Glomerular visceral epithelial cell (primary cell): Measurements from ENCODE around the gene CHD8.
"Not testable (repeated sequence)": the region's sequence is repeated elsewhere in the genome, so short reads cannot be mapped to it uniquely, and the experiment has no call there.

Source experiments
- DNase-seq: peaks from one replicate; pipeline ENCODE4 v3.0.0-alpha.2; 2016; ENCODE audit errors: extremely low spot score

Gene CHD8

DNA sequence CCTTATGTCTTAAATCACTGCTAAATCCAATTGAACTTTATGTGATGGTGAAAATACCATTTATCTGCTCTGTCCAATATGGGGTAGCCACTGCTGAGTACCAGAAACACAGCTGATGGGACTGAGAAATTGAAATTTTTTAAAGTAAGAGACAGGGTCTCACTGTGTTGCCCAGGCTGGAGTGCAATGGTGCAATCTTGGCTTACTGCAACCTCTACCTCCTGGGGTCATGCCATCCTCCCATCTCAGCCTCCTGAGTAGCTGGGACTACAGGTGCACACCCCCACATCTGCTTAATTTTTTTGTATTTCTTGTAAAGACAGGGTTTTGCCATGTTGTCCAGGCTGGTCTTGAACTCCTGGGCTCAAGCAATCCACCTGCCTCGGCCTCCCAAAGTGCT is 83.1 kb downstream of the CHD8 start:
- not testable (repeated sequence) for DNase-seq

DNA sequence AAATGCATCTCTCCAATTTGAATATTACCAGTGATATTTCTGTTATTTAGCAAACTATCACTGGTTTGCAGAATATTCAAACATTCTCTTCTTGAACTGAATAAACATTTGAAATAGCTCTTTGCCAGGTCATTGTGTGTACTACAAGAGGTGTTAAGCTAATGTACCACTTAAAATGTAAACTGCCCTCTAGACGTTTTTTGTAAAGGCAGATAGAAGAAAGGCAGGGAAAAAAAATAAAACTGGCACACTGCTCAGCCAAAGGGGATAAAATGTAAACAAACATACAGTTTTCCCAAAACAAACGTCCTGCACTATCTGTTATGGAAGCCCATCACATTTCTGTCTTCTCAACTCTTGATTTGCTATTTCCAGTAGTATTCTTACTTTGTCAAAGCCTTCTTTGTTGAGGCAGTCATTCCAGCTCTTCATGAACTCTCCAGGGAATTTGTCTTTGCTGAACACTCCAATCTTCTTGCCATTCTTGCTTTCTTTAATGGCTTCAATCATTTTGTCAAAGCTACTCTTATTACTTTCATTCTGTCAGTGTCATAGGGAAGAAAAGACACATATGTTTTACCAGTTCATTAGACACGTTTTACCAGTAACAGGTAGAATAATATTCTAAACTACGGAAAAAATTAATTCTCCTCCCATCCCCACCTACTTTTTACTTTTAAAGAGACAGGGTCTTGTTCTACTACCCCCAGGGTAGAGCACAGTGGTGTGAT is 85.8 kb downstream of the CHD8 start:
- no peak for DNase-seq

DNA sequence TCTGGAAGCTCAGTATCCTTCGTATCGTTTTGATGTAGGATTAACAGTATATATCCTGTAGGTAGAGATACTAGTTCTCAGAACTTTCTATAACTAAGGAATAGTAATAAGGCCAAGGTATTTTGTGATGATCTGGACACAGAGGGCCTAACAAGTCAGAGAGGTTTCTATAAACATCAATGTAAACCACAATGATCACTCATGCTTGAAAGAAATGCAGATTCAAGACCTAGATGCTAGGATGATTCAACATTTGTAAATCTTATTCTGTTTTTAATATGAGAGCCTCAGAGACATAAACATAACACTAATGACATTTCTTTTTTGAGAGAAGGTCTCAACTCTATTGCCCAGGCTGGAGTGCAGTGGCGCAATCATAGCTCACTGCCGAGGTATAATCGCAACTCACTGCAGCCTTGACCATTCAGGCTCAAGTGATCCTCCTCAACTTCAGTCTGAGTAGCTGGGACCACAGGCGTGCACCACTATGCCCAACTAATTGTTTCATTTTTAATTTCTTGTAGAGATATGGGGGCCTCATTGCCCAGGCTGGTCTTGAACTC is 88.3 kb downstream of the CHD8 start:
- DNase-seq = no peak

DNA sequence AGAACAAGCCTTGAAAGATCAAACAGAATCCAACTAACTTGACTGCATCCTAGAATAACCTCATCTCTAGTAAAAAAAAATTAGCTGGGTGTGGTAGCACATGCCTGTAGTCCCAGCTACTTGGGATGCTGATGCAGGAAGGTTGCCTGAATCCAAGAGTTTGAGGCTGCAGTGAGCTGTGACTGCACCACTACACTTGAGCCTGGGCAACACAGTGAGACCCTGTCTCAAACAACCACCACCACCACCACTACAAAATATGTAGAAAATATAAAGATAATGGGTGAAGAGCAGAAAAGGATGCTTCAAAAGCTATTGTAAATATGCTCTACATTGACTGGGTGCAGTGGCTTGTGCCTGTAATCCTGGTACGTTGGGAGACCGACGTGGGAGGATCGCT is 99.4 kb downstream of the CHD8 start:
- no peak for DNase-seq

DNA sequence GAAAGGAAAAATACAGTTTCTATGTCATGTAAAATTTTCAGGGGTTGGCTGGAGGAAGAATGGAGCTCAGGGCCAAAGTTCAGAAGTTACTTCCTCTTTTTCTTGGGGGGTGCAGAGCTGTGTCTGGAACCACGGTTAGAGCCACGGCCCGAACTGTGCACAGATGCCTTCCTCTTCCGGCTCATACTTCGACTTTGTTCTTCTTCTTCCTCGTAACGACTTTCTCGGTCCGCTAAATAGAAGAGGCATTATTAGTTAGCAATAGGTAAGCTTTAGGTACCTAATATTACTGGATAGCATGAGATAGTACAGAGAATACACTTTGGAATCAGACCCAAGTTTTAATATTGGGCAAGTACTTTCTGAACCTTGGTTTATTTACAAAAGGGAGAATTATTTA is 103.3 kb downstream of the CHD8 start:
- no peak for DNase-seq

DNA sequence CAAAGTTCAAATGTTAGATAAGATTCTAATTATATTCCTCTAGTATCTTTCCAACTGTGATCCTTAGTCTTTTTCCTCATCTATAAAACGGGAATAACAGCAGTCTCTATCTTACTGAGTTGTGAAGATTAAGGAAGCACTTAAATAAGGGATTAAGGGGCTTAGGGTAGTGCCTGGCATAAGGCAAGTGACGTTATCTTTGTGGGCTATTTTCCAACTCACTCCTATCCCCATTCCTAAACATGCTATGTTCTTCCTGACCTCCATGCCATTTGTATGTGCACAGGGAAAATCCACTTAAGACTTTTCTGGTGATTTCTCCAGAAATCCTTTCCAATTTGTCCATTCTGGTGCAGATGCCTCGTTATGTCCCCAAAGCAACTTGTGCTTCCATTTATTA is 105.4 kb downstream of the CHD8 start:
- no peak for DNase-seq

DNA sequence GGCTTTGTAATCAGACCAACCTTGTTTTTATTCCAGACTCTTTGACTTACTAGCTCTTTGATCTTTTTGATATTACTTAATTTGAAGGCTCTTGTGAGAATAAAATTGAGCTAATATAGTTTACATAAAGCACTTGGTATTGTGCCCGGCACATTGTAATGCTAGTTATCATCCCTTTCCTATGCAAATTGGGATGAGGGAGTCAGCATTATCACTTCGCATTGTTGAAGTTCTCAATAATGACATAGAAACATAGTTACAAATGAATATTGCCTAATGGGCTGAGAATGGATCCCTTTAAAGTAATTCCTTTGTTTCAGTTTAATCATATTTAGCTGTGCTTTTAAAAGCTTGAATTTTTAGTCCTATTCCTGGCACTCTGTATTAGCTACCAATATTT is 108.7 kb downstream of the CHD8 start:
- DNase-seq = no peak

DNA sequence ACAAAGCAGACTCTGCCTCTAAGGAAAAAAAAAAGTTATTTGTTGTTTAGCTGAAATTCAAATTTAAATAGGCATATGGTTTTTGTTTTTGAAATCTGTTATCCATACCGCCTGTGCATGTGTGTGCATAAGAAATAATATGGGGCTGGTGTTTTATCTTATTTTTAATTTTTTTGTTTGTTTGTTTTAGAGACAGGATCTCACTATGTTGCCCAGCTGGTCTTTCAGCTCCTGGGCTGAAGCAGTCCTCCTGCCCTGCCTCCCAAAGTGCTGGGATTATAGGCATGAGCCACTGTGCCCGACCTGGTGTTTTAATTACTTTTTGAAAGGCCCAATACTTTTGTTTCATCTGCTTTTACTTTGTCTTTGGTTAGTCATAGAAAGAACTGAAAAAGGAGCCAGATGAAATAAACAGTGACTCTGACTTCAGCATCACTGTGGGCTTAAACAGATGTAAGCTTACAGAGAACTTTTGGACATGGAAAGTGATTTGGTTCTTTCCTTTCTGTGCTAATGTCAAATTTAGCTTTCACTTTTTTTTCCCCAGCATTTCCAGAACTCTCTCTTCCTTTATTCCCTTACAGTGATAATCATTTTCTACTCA is 109.3 kb downstream of the CHD8 start:
- no peak for DNase-seq

DNA sequence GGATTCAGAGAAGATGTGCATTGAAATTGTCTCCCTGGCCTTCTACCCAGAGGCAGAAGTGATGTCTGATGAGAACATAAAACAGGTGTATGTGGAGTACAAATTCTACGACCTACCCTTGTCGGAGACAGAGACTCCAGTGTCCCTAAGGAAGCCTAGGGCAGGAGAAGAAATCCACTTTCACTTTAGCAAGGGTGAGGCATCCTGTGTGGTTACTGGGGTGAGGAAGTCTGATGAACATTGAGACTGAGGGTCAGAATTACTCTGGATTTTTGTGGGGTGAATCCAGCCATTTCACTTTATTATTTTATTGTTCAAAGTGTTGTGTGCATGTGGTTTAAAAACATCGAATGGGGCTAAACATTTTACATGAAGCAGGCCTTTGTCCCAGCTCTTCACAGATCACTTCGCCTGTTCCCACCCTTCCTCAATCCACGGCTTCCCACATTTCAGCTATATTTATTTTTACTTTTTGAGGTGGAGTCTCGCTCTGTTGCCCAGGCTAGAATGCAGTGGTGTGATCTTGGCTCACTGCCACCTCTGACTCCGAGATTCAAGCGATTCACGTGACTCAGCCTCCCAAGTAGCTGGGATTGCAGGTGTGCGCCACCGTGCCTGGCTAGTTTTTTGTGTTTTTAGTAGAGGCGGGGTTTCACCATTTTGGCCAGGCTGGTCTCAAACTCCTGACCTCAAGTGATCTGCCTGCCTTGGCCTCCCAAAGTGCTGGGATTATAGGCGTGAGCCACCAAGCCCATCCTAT is 112.7 kb downstream of the CHD8 start:
- peak; percentile 18 for DNase-seq
